GM12878 (cell line): ENCODE results near the gene PRDX1.

Experiments
- IKZF2 ChIP-seq, 2 experiments: fragments of 450-650 bp; IDR thresholded peaks; 2 replicates each; pipeline ENCODE4 v1.6.1; 2017; ENCODE audit warnings: mild to moderate bottlenecking in 2 of 2, moderate library complexity in 2 of 2
- IRF3 ChIP-seq: fragments of 450-650 bp; IDR thresholded peaks from 2 replicates; pipeline ENCODE4 v1.6.1; 2014; ENCODE audit warnings: mild to moderate bottlenecking
- ZSCAN29 ChIP-seq: fragments of 450-650 bp; IDR thresholded peaks from 2 replicates; pipeline ENCODE4 v1.6.1; 2017; ENCODE audit warnings: mild to moderate bottlenecking, moderate library complexity
- TF ChIP-seq, protein P1 (sequence below): fragments of 450-650 bp; IDR thresholded peaks from 2 replicates; pipeline ENCODE4 v1.6.1; 2016; ENCODE audit warnings: mild to moderate bottlenecking
- TF ChIP-seq, protein P2 (sequence below): fragments of 450-650 bp; IDR thresholded peaks from 2 replicates; pipeline ENCODE4 v1.6.1; 2017; ENCODE audit warnings: mild to moderate bottlenecking, moderate library complexity
- TF ChIP-seq, protein P3 (sequence below): fragments of 150-350 bp; IDR thresholded peaks from 2 replicates; pipeline ENCODE4 v1.6.1; 2016; ENCODE audit warnings: low read depth, low read length

GRCh38 chr1:45490121-45490625 lies 31.5 kb downstream of the PRDX1 start:
- TF ChIP-seq ZSCAN29 (no peak), IKZF2 (IDR thresholded peaks at IDR 0.05) (no peak), IRF3 (no peak)
- TF ChIP-seq, protein P1, sequence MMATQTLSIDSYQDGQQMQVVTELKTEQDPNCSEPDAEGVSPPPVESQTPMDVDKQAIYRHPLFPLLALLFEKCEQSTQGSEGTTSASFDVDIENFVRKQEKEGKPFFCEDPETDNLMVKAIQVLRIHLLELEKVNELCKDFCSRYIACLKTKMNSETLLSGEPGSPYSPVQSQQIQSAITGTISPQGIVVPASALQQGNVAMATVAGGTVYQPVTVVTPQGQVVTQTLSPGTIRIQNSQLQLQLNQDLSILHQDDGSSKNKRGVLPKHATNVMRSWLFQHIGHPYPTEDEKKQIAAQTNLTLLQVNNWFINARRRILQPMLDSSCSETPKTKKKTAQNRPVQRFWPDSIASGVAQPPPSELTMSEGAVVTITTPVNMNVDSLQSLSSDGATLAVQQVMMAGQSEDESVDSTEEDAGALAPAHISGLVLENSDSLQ: no peak
- TF ChIP-seq, protein P2, sequence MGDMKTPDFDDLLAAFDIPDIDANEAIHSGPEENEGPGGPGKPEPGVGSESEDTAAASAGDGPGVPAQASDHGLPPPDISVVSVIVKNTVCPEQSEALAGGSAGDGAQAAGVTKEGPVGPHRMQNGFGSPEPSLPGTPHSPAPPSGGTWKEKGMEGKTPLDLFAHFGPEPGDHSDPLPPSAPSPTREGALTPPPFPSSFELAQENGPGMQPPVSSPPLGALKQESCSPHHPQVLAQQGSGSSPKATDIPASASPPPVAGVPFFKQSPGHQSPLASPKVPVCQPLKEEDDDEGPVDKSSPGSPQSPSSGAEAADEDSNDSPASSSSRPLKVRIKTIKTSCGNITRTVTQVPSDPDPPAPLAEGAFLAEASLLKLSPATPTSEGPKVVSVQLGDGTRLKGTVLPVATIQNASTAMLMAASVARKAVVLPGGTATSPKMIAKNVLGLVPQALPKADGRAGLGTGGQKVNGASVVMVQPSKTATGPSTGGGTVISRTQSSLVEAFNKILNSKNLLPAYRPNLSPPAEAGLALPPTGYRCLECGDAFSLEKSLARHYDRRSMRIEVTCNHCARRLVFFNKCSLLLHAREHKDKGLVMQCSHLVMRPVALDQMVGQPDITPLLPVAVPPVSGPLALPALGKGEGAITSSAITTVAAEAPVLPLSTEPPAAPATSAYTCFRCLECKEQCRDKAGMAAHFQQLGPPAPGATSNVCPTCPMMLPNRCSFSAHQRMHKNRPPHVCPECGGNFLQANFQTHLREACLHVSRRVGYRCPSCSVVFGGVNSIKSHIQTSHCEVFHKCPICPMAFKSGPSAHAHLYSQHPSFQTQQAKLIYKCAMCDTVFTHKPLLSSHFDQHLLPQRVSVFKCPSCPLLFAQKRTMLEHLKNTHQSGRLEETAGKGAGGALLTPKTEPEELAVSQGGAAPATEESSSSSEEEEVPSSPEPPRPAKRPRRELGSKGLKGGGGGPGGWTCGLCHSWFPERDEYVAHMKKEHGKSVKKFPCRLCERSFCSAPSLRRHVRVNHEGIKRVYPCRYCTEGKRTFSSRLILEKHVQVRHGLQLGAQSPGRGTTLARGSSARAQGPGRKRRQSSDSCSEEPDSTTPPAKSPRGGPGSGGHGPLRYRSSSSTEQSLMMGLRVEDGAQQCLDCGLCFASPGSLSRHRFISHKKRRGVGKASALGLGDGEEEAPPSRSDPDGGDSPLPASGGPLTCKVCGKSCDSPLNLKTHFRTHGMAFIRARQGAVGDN: no peak
- TF ChIP-seq, protein P3, sequence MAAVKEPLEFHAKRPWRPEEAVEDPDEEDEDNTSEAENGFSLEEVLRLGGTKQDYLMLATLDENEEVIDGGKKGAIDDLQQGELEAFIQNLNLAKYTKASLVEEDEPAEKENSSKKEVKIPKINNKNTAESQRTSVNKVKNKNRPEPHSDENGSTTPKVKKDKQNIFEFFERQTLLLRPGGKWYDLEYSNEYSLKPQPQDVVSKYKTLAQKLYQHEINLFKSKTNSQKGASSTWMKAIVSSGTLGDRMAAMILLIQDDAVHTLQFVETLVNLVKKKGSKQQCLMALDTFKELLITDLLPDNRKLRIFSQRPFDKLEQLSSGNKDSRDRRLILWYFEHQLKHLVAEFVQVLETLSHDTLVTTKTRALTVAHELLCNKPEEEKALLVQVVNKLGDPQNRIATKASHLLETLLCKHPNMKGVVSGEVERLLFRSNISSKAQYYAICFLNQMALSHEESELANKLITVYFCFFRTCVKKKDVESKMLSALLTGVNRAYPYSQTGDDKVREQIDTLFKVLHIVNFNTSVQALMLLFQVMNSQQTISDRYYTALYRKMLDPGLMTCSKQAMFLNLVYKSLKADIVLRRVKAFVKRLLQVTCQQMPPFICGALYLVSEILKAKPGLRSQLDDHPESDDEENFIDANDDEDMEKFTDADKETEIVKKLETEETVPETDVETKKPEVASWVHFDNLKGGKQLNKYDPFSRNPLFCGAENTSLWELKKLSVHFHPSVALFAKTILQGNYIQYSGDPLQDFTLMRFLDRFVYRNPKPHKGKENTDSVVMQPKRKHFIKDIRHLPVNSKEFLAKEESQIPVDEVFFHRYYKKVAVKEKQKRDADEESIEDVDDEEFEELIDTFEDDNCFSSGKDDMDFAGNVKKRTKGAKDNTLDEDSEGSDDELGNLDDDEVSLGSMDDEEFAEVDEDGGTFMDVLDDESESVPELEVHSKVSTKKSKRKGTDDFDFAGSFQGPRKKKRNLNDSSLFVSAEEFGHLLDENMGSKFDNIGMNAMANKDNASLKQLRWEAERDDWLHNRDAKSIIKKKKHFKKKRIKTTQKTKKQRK: no peak
